Liver (tissue), 9 donors: ENCODE measurements around the gene LENEP. TPM values are rescaled to one million over a fixed set of nuclear protein-coding genes. Genes with fewer than 3 reads are reported as not detected.

ENCODE experiments used
- DNase-seq: peaks from one replicate; pipeline ENCODE4 v3.0.0-alpha.2; 2017; ENCODE audit warnings: low spot score
- H3K27ac ChIP-seq, 2 donors: one replicate each; pipeline ENCODE4 v1.7.0; 2013; ENCODE audit warnings: inconsistent platforms in 2 of 2, low read length in 2 of 2, control low read depth in 1 of 2, low read depth in 1 of 2, mild to moderate bottlenecking in 1 of 2
- H3K27me3 ChIP-seq, 4 donors: one replicate each; pipeline versions ENCODE4 v1.6.1 to v1.7.0; 2013; ENCODE audit warnings: low read length in 3 of 4, inconsistent platforms in 1 of 4, mild to moderate bottlenecking in 1 of 4, moderate library complexity in 1 of 4; ENCODE audit not compliant: control insufficient read depth in 4 of 4, insufficient read depth in 4 of 4
- H3K36me3 ChIP-seq, 4 donors: one replicate each; pipeline versions ENCODE4 v1.6.1 to v1.7.0; 2013; ENCODE audit warnings: low read length in 3 of 4, mild to moderate bottlenecking in 3 of 4, low read depth in 1 of 4, moderate library complexity in 1 of 4; ENCODE audit not compliant: control insufficient read depth in 4 of 4, insufficient read depth in 3 of 4
- H3K4me1 ChIP-seq, 4 donors: one replicate each; pipeline versions ENCODE4 v1.6.1 to v1.7.0; 2013; ENCODE audit warnings: low read length in 3 of 4, mild to moderate bottlenecking in 3 of 4, moderate library complexity in 1 of 4; ENCODE audit not compliant: control insufficient read depth in 4 of 4, insufficient read depth in 4 of 4
- H3K4me3 ChIP-seq, 3 donors: one replicate each; pipeline versions ENCODE4 v1.6.1 to v1.7.0; 2013; ENCODE audit warnings: low read length in 3 of 3, control low read depth in 1 of 3, low read depth in 1 of 3, mild to moderate bottlenecking in 1 of 3
- H3K9ac ChIP-seq, 2 donors: one replicate each; pipeline ENCODE4 v1.7.0; 2013; ENCODE audit warnings: low read length in 2 of 2, mild to moderate bottlenecking in 2 of 2, moderate library complexity in 2 of 2, control low read depth in 1 of 2, low read depth in 1 of 2
- H3K9me3 ChIP-seq, 4 donors: one replicate each; pipeline versions ENCODE4 v1.6.1 to v1.7.0; 2013; ENCODE audit warnings: low read length in 3 of 4; ENCODE audit not compliant: control insufficient read depth in 4 of 4
- FOXA1 ChIP-seq: IDR thresholded peaks from 2 replicates; pipeline ENCODE4 v1.6.1; 2016; ENCODE audit warnings: antibody characterized with exemption
- FOXA2 ChIP-seq: IDR thresholded peaks from 2 replicates; pipeline ENCODE4 v1.6.1; 2016; ENCODE audit warnings: antibody characterized with exemption
- HNF4A ChIP-seq, 2 donors: conservative IDR thresholded peaks; 2 replicates each; pipeline ENCODE4 v1.6.1; 2016; ENCODE audit warnings: antibody characterized with exemption in 2 of 2, mild to moderate bottlenecking in 2 of 2
- HNF4G ChIP-seq: IDR thresholded peaks from 2 replicates; pipeline ENCODE4 v1.6.1; 2016; ENCODE audit warnings: antibody characterized with exemption
- JUND ChIP-seq, 2 donors: IDR thresholded peaks; 2 replicates each; pipeline ENCODE4 v1.6.1; 2016; ENCODE audit warnings: antibody characterized with exemption in 2 of 2
- NR2F2 ChIP-seq: IDR thresholded peaks from 2 replicates; pipeline ENCODE4 v1.6.1; 2016; ENCODE audit warnings: antibody characterized with exemption
- RAD21 ChIP-seq, 2 donors: IDR thresholded peaks; 2 replicates each; pipeline ENCODE4 v1.6.1; 2016; ENCODE audit warnings: antibody characterized with exemption in 2 of 2, mild to moderate bottlenecking in 2 of 2
- RXRA ChIP-seq, 2 donors: IDR thresholded peaks; 2 replicates each; pipeline ENCODE4 v1.6.1; 2017 to 2018; ENCODE audit warnings: antibody characterized with exemption in 2 of 2, mild to moderate bottlenecking in 1 of 2
- SP1 ChIP-seq: IDR thresholded peaks from 2 replicates; pipeline ENCODE4 v1.6.1; 2018; ENCODE audit warnings: antibody characterized with exemption, mild to moderate bottlenecking
- TAF1 ChIP-seq: conservative IDR thresholded peaks from 2 replicates; pipeline ENCODE4 v1.6.1; 2016; ENCODE audit warnings: antibody characterized with exemption, mild to moderate bottlenecking
- YY1 ChIP-seq: IDR thresholded peaks from 2 replicates; pipeline ENCODE4 v1.6.1; 2016; ENCODE audit warnings: antibody characterized with exemption, mild to moderate bottlenecking
- WGBS: extraction: QIAGEN DNeasy Blood & Tissue Kit; methylation state at CpG from one replicate; pipeline ENCODE4 v1.1.7; 2013; 5-methylcytosine and 5-hydroxymethylcytosine counted together
- polyA plus RNA-seq, 2 donors: library from polyadenylated mRNA; stranded (reverse) in 1 of 2; unstranded in 1 of 2; fragments of 200-250 nt in 1 of 2; fragments of >200 nt in 1 of 2; fragmentation: Nextera tagmentation in 1 of 2; extraction: Ambion mirVana in 1 of 2; gene quantifications; one replicate each; pipeline versions ENCODE4 v1.2.1 to v1.2.3, GENCODE V29; 2013 to 2015
- total RNA-seq, 2 donors: library from RNA; depleted of rRNA; stranded (reverse); fragments of >200 nt; gene quantifications; one replicate each; pipeline ENCODE4 v1.2.3, GENCODE V29; 2014
- TF ChIP-seq, protein P1 (sequence below): IDR thresholded peaks from 2 replicates; pipeline ENCODE4 v1.6.1; 2016; ENCODE audit warnings: antibody characterized with exemption, mild to moderate bottlenecking
- TF ChIP-seq, protein P2 (sequence below): fragments of 150-350 bp; IDR thresholded peaks from 2 replicates; pipeline ENCODE4 v1.5.1; 2017; ENCODE audit warnings: improper control_type of control experiment, low read depth, low read length; ENCODE audit not compliant: missing input control
- TF ChIP-seq, protein P3 (sequence below): IDR thresholded peaks from 2 replicates; pipeline ENCODE4 v1.6.1; 2016; ENCODE audit warnings: antibody characterized with exemption
- donor health status: healthy.
- donor health status: healthy.
- donor health status: healthy.
- donor health status: healthy.
- donor health status: healthy.

LENEP gene
- total and polyA plus RNA-seq, 4 donors = 0.42 TPM; not detected in 3

DNA sequence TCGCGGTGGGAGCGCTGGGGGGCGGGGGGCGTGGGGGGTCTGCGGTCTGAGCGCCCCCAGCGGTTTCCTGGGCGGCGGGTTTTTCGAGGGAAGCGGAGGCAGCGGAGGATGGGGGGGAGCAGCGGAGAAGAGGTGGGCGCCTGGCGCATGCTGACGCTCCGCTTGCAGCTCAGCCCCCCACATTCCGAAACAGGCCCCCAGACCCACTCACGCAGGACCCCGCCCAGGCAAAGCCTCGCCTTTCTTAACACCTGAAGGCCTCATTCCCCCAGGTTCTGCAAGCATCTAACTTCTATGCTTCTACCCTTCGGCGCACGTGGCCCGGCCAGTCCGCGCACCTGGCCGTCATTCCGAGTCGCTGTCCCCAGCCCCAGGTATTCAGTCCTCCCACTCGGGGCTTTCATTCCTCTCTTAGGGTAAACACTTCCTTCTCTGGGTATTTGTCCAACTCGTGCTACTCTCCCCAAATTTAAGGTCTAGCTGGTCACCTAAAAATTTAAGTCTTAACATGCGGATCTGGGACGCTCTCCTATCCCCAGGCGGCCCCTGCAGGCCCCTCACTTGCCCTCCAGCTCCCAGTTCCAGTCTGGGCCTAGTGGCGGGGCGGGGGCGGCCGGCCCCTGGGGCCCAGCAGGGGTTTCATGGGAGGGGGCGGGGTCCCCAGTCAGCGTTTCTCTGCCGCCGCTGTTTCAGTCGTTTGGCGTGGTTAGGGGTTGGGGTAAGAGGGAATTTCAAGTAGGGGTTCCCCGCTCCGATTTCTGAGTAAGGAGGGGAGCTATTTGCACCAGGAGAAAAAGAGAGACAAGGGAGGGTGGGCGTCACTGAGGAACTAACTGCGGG, 6.4 kb downstream of the LENEP start:
- Histone ChIP-seq H3K9me3 (no peaks in the 10 kb centered on the region), H3K4me3 (peak overlapping the region; percentile 59 to 73 (median 73)), H3K4me1 (peaks cover 4 to 36% (median 28%) of the 10 kb centered on the region in 4 donors), H3K27ac (peak overlapping the region; percentile 96 to 97), H3K9ac (peak overlapping the region in 1 of 2 donors; percentile 54), H3K36me3 (no peaks in the 10 kb centered on the region), H3K27me3 (no peaks in the 10 kb centered on the region)
- 4% methylated on average over 50 of the region's 50 CpGs for WGBS
- TF ChIP-seq YY1 (no peak), FOXA2 (no peak), HNF4A (conservative IDR thresholded peaks at IDR 0.05) (no peak), FOXA1 (no peak), JUND (IDR thresholded peaks at IDR 0.05) (no peak), HNF4G (no peak), RXRA (IDR thresholded peaks at IDR 0.05) (no peak)
- TF ChIP-seq, protein P1, sequence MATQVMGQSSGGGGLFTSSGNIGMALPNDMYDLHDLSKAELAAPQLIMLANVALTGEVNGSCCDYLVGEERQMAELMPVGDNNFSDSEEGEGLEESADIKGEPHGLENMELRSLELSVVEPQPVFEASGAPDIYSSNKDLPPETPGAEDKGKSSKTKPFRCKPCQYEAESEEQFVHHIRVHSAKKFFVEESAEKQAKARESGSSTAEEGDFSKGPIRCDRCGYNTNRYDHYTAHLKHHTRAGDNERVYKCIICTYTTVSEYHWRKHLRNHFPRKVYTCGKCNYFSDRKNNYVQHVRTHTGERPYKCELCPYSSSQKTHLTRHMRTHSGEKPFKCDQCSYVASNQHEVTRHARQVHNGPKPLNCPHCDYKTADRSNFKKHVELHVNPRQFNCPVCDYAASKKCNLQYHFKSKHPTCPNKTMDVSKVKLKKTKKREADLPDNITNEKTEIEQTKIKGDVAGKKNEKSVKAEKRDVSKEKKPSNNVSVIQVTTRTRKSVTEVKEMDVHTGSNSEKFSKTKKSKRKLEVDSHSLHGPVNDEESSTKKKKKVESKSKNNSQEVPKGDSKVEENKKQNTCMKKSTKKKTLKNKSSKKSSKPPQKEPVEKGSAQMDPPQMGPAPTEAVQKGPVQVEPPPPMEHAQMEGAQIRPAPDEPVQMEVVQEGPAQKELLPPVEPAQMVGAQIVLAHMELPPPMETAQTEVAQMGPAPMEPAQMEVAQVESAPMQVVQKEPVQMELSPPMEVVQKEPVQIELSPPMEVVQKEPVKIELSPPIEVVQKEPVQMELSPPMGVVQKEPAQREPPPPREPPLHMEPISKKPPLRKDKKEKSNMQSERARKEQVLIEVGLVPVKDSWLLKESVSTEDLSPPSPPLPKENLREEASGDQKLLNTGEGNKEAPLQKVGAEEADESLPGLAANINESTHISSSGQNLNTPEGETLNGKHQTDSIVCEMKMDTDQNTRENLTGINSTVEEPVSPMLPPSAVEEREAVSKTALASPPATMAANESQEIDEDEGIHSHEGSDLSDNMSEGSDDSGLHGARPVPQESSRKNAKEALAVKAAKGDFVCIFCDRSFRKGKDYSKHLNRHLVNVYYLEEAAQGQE = peak; percentile 38
- TF ChIP-seq, protein P2, sequence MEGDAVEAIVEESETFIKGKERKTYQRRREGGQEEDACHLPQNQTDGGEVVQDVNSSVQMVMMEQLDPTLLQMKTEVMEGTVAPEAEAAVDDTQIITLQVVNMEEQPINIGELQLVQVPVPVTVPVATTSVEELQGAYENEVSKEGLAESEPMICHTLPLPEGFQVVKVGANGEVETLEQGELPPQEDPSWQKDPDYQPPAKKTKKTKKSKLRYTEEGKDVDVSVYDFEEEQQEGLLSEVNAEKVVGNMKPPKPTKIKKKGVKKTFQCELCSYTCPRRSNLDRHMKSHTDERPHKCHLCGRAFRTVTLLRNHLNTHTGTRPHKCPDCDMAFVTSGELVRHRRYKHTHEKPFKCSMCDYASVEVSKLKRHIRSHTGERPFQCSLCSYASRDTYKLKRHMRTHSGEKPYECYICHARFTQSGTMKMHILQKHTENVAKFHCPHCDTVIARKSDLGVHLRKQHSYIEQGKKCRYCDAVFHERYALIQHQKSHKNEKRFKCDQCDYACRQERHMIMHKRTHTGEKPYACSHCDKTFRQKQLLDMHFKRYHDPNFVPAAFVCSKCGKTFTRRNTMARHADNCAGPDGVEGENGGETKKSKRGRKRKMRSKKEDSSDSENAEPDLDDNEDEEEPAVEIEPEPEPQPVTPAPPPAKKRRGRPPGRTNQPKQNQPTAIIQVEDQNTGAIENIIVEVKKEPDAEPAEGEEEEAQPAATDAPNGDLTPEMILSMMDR = peak; percentile 3
- TF ChIP-seq, protein P3, sequence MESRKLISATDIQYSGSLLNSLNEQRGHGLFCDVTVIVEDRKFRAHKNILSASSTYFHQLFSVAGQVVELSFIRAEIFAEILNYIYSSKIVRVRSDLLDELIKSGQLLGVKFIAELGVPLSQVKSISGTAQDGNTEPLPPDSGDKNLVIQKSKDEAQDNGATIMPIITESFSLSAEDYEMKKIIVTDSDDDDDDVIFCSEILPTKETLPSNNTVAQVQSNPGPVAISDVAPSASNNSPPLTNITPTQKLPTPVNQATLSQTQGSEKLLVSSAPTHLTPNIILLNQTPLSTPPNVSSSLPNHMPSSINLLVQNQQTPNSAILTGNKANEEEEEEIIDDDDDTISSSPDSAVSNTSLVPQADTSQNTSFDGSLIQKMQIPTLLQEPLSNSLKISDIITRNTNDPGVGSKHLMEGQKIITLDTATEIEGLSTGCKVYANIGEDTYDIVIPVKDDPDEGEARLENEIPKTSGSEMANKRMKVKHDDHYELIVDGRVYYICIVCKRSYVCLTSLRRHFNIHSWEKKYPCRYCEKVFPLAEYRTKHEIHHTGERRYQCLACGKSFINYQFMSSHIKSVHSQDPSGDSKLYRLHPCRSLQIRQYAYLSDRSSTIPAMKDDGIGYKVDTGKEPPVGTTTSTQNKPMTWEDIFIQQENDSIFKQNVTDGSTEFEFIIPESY = no peak
- no peak for DNase-seq

DNA sequence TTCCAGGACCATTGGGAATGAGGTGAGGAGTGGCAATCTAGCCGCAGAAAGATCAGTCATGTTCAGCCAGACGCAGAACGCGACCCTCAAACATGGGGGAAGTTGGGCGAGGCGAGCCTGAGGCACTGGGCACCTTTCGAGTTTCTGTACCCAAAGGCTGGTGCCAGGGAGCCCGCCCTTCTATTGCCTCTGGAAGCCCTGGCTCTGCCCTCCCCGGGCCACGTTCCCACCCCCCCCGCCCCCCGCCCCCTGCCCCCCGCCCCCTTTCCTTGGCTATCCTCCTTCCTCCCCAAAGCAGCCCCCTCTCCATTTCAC, 7.0 kb downstream of the LENEP start:
- H3K9ac ChIP-seq = peak overlapping the region in 1 of 2 donors; percentile 54
- H3K36me3 ChIP-seq = no peaks in the 10 kb centered on the region
- H3K9me3 ChIP-seq = no peaks in the 10 kb centered on the region
- TF ChIP-seq SP1 (no peak), NR2F2 (no peak), TAF1 (no peak), HNF4G (no peak), FOXA1 (no peak), RAD21 (IDR thresholded peaks at IDR 0.05) (no peak), HNF4A (conservative IDR thresholded peaks at IDR 0.05) (no peak)
- TF ChIP-seq, protein P2 = no peak
- WGBS = 0% methylated on average over 13 of the region's 13 CpGs
- H3K27ac ChIP-seq = peak overlapping the region; percentile 96 to 97
- H3K27me3 ChIP-seq = no peaks in the 10 kb centered on the region
- peaks cover 7 to 41% (median 32%) of the 10 kb centered on the region in 4 donors for H3K4me1 ChIP-seq
- no peak for DNase-seq
- H3K4me3 ChIP-seq = peak overlapping the region; percentile 59 to 73 (median 73)
